AG09309 (cell line): ENCODE results near the gene TCF19.

Experiments
- DNase-seq: peaks from one replicate; pipeline ENCODE4 v3.0.0-alpha.2; 2010; ENCODE audit warnings: low read depth
- H3K4me3 ChIP-seq: 2 replicates; pipeline ENCODE4 v1.5.1; 2011; ENCODE audit warnings: mild to moderate bottlenecking, low read depth, low read length, moderate library complexity; ENCODE audit not compliant: control insufficient read depth
- TF ChIP-seq, protein P1 (sequence below): IDR thresholded peaks from 2 replicates; pipeline ENCODE4 v1.5.1; 2011; ENCODE audit warnings: mild to moderate bottlenecking, low read depth, low read length, inconsistent platforms; ENCODE audit not compliant: insufficient read depth, control insufficient read depth; ENCODE audit errors: missing control alignments

The TCF19 gene, protein sequence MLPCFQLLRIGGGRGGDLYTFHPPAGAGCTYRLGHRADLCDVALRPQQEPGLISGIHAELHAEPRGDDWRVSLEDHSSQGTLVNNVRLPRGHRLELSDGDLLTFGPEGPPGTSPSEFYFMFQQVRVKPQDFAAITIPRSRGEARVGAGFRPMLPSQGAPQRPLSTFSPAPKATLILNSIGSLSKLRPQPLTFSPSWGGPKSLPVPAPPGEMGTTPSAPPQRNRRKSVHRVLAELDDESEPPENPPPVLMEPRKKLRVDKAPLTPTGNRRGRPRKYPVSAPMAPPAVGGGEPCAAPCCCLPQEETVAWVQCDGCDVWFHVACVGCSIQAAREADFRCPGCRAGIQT

DNA sequence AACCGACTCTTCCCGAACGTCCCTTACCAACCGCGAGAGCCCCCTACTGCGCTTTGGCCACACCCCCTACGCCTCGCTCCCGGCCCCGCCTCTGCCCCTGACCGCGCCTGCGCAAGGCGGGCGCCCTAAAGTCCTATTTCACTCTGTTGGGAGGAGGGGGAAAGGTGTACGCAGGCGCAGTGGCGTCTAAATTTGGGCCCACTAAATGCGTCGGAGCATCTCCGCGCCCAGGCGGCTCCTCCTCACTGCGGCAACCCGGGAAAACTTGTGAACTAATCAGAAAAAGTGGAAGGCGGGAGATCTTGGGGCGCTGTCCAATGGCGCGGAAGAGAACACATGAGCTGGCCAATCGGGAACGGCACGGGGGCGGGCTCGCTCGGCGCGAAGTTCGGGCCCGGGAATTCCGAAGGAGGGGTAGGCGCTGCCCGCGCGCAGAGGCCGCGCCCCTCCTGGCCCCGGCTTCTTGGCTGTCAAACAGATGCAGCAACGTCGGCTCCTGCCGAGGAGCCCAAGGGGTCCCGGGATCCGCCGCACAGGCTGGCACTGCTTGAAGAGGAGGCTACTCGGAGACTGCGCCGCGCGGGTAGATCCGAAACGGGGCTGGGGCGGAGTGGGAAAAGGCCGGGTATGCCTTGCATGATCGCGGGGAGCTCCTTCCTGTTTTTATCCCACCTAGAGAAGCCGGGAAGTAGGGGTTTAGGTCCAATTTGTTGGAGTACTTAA lies at the start of gene TCF19:
TCF19 (plus strand) TSS at position 450 of the 723 bp plus-strand sequence. CDS start 881 bp downstream, outside the sequence.
- TF ChIP-seq, protein P1, sequence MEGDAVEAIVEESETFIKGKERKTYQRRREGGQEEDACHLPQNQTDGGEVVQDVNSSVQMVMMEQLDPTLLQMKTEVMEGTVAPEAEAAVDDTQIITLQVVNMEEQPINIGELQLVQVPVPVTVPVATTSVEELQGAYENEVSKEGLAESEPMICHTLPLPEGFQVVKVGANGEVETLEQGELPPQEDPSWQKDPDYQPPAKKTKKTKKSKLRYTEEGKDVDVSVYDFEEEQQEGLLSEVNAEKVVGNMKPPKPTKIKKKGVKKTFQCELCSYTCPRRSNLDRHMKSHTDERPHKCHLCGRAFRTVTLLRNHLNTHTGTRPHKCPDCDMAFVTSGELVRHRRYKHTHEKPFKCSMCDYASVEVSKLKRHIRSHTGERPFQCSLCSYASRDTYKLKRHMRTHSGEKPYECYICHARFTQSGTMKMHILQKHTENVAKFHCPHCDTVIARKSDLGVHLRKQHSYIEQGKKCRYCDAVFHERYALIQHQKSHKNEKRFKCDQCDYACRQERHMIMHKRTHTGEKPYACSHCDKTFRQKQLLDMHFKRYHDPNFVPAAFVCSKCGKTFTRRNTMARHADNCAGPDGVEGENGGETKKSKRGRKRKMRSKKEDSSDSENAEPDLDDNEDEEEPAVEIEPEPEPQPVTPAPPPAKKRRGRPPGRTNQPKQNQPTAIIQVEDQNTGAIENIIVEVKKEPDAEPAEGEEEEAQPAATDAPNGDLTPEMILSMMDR, result no peak
- DNase-seq, result peak; percentile 94
- peak within 1 kb of the TSS; percentile 91 for H3K4me3 ChIP-seq

DNA sequence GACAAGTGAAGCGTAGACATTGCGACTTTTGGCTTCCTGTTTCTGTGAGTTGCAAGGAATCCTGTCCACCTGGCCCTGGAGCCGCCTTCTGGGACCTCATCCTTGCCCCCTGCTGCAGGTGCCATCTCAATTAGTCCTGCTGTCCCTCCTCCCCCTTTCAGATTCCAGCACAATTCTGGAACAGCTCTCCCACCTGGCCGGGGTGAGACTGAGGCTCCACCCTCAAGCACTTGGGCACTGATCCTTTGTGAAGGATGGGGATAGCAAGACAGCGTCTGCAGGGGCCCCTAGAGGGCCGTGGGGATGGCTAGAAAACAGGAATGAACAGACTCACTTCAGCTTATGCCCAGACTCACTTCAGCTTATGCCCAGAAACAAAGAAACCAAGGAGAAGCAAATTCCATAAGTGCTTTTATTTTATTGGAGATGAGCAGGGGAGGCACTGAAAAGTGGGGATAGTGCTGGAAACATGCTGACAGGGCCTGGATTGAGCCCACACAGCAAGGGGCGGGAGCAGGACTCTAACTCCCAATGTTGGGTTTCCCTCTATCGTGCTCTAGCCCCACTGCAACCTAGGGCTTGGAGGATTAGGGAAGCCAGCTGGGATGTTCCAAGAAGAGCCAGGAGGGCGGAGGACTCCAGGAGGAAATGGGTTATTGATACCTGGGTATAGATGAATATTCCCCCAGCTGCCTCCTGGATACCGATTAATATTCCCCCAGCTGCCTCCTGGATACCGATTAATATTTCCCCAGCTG lies 47.4 kb upstream of the TCF19 start:
- TF ChIP-seq, protein P1, result no peak

GRCh38 chr6:31111712-31112111 lies 46.7 kb upstream of the TCF19 start:
- TF ChIP-seq, protein P1, result no peak

More for the DNA sequence above, 47.4 kb upstream of the TCF19 start:
- DNase-seq, result no peak
- no peak overlapping the region for H3K4me3 ChIP-seq

GRCh38 chr6:31112478-31112877 lies 45.9 kb upstream of the TCF19 start, which contains the start of gene C6orf15:
TSS of gene C6orf15 (minus strand) at chr6:31112575. CDS start at chr6:31112555, 20 bp downstream.
- H3K4me3 ChIP-seq, result no peak within 1 kb of the TSS
- DNase-seq, result no peak
- TF ChIP-seq, protein P1, result no peak

More at GRCh38 chr6:31111712-31112111, 46.7 kb upstream of the TCF19 start:
- no peak overlapping the region for H3K4me3 ChIP-seq
- DNase-seq, result no peak

DNA sequence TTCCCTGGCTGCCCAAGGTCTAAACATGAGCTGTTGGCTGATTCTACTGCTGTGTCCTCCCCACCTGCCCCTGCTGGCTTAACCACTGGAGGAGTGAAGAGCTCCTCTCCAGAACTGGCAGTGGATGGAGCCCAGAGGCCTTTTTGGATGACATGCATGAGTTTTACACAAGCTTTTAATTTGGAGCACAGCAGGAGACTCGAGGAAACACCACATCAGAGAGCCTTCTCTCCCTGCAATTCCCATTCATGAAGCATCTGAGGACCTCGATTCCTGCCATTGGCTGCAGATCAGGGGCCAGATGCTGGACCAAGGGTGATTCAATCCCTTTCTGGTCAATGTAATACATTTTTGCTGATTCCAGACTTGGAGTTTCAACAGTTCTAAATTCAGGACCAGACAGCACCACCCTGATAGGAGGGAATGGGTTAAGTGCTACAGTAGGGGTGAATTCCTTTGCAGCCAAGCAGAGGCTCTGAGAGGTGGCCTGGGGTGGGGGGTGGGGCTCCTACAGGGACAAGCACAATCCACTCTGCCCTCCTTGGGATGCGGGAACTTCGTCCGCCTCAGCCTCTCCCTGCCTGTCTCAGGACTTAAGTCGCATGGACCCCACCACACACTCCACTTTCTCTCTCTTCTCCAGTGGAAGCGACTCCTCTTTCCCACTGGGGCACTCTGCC lies 44.4 kb upstream of the TCF19 start:
- peak overlapping the region; percentile 4; the same call in 1 of the 2 replicates for H3K4me3 ChIP-seq
- DNase-seq, result peak; percentile 88
- TF ChIP-seq, protein P1, result peak; percentile 27

GRCh38 chr6:31114541-31114878 lies 43.9 kb upstream of the TCF19 start, which contains the start of gene PSORS1C1:
TSS of gene PSORS1C1 (plus strand) at chr6:31114800. CDS start at chr6:31129633, 14,833 bp downstream.
- peak within 1 kb of the TSS; percentile 4; the same call in 1 of the 2 replicates for H3K4me3 ChIP-seq
- TF ChIP-seq, protein P1, result no peak
- DNase-seq, result peak; percentile 82
